Ovary (tissue), 9 donors: ENCODE data around the gene SERP2. TPM values are rescaled to one million over a fixed set of nuclear protein-coding genes. Genes with fewer than 3 reads are reported as not detected.

Source experiments
- DNase-seq, 5 donors: peaks; one replicate each; pipeline ENCODE4 v3.0.0-alpha.2; 2019 to 2020
- H3K27ac ChIP-seq, 2 donors: fragments of 200-600 bp; one replicate each; pipeline versions ENCODE4 v1.5.1 to v1.8.0; 2019 to 2022
- H3K27me3 ChIP-seq: fragments of 200-600 bp; one replicate; pipeline ENCODE4 v1.8.0; 2022
- H3K36me3 ChIP-seq: fragments of 200-600 bp; sonication (generic); one replicate; pipeline ENCODE4 v1.5.1; 2019
- H3K4me1 ChIP-seq: one replicate; pipeline ENCODE4 v1.8.1; 2013; ENCODE audit warnings: mild to moderate bottlenecking, moderate library complexity; ENCODE audit not compliant: insufficient read depth
- H3K4me3 ChIP-seq: fragments of 200-600 bp; sonication (generic); one replicate; pipeline ENCODE4 v1.5.1; 2017
- H3K9me3 ChIP-seq, 2 donors: fragments of 200-600 bp in 1 of 2; sonication (generic) in 1 of 2; one replicate each; pipeline versions ENCODE4 v1.5.1 to v1.8.1; 2013 to 2019; ENCODE audit warnings: mild to moderate bottlenecking in 1 of 2, moderate library complexity in 1 of 2
- EP300 ChIP-seq: sonication (generic); formaldehyde crosslinking; IDR thresholded peaks from one replicate; pipeline ENCODE4 v1.6.1; 2017; ENCODE audit warnings: antibody characterized with exemption
- POLR2A ChIP-seq: fragments of 450-650 bp; IDR thresholded peaks from one replicate; pipeline ENCODE4 v1.6.1; 2017; ENCODE audit warnings: antibody characterized with exemption, mild to moderate bottlenecking, moderate library complexity
- WGBS, 3 donors: extraction: QIAGEN DNeasy Blood & Tissue Kit in 1 of 3; methylation state at CpG; one replicate each; pipeline versions ENCODE4 v1.1.5 to v1.1.7; 2013 to 2017; 5-methylcytosine and 5-hydroxymethylcytosine counted together
- intact Hi-C, 4 donors: fragments of 100-400 bp; cut with DNase I; formaldehyde crosslinking; loops; one replicate each; pipeline versions ENCODE4 v1.11.0 to v1.15.1; 2022 to 2023
- polyA plus RNA-seq, 2 donors: library from polyadenylated mRNA; stranded (reverse); fragments of 200-250 nt in 1 of 2; fragments of 350-450 nt in 1 of 2; fragmentation: Illumina TruSeq in 1 of 2; extraction: RNeasy Lipid Tissue Mini Kit (QIAGEN cat#74804) in 1 of 2; gene quantifications; one replicate each; pipeline ENCODE4 v1.2.3, GENCODE V29; 2013 to 2014
- total RNA-seq, 7 donors: library from RNA; depleted of rRNA in 2 of 7; stranded (reverse); fragments of >200 nt in 2 of 7; fragmentation: NEBNext Ultra II Directional in 3 of 7; extraction: Animal tissue kit (Norgen Biotek cat#: 25700) in 3 of 7; gene quantifications; one replicate each; pipeline versions ENCODE4 v1.1.0 to v1.2.4, GENCODE V29; 2016 to 2023
- TF ChIP-seq, protein P1 (sequence below), 3 donors: fragments of 450-650 bp in 2 of 3; fragments of 200-600 bp in 1 of 3; IDR thresholded peaks; one replicate each; pipeline versions ENCODE4 v1.5.1 to v1.8.0; 2016 to 2022; ENCODE audit warnings: antibody characterized with exemption in 3 of 3, mild to moderate bottlenecking in 1 of 3
- donor health status: DM: no; HTN: no; CAD: no; lungs with moderate emphysema.
- donor health status: DM: no; HTN: no; CAD: no.
- donor health status: Bipolar disorder and iron deficiency.
- donor health status: DM: yes; HTN: yes; CAD: no.
- donor health status: DM: no; HTN: no; CAD: no.
- donor health status: DM: yes; HTN: yes; CAD: no.

SERP2 gene
- total and polyA plus RNA-seq, 9 donors: 8.3 to 14.9 (median 10.8) TPM

DNA sequence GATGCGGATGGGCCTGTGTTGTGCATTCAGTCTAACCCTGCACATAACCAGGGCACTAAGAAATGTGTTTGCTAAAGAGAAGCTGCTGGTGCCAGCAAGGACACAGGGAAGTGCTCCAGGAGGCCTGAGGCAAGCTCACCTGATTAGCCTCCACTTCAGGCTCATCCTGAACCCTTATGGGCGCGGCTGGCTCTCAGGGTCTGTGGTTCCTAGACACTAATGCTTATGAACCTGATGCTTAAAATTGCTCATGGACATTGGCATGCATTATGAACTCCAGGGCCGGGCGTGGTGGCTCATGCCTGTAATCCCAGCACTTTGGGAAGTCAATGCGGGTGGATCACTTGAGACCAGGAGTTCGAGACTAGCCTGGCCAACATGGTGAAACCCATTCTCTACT lies 34.3 kb downstream of the SERP2 start:
- no peak for DNase-seq

DNA sequence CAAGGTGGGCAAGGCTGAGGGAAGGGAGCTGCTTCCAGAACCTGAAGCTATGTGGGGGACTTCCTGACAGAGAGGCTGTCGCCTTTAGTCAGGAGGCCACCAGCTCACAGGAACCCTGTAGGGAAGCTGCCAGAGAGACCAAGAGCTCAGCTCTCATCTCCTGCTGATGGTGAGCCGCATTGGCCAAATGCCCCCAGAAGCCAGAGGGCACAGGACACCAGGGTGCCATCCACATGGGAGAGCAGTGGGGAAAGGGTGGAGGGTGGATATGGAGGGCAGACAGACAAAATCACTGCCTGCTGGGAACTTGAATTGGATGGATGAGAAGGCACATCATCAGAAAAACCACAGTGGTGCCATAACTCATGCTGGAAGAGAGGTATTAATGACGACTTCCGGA lies 36.0 kb downstream of the SERP2 start:
- no peaks in the 10 kb centered on the region for H3K27me3 ChIP-seq
- TF ChIP-seq EP300: no peak
- TF ChIP-seq, protein P1, sequence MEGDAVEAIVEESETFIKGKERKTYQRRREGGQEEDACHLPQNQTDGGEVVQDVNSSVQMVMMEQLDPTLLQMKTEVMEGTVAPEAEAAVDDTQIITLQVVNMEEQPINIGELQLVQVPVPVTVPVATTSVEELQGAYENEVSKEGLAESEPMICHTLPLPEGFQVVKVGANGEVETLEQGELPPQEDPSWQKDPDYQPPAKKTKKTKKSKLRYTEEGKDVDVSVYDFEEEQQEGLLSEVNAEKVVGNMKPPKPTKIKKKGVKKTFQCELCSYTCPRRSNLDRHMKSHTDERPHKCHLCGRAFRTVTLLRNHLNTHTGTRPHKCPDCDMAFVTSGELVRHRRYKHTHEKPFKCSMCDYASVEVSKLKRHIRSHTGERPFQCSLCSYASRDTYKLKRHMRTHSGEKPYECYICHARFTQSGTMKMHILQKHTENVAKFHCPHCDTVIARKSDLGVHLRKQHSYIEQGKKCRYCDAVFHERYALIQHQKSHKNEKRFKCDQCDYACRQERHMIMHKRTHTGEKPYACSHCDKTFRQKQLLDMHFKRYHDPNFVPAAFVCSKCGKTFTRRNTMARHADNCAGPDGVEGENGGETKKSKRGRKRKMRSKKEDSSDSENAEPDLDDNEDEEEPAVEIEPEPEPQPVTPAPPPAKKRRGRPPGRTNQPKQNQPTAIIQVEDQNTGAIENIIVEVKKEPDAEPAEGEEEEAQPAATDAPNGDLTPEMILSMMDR (IDR thresholded peaks at IDR 0.05): no peak
- TF ChIP-seq POLR2A: no peak
- no peaks in the 10 kb centered on the region for H3K9me3 ChIP-seq
- no peaks in the 10 kb centered on the region for H3K36me3 ChIP-seq
- no peak overlapping the region for H3K4me3 ChIP-seq
- 87% methylated on average over 4 of the region's 4 CpGs for WGBS, 3 donors
- intact Hi-C loops: no loop called here
- H3K4me1 ChIP-seq: no peaks in the 10 kb centered on the region
- no peak for DNase-seq
- no peak overlapping the region for H3K27ac ChIP-seq

More for the DNA sequence above, 34.3 kb downstream of the SERP2 start:
- Histone ChIP-seq H3K4me1 (no peaks in the 10 kb centered on the region), H3K27ac (no peak overlapping the region), H3K9me3 (no peaks in the 10 kb centered on the region), H3K4me3 (no peak overlapping the region), H3K27me3 (no peaks in the 10 kb centered on the region), H3K36me3 (no peaks in the 10 kb centered on the region)
- intact Hi-C loops: no loop called here
- TF ChIP-seq, protein P1 (IDR thresholded peaks at IDR 0.05): no peak
- no peak for TF ChIP-seq EP300
- no peak for TF ChIP-seq POLR2A
- WGBS, 3 donors: 97 to 98% (median 98%) methylated on average over 7 of the region's 7 CpGs

DNA sequence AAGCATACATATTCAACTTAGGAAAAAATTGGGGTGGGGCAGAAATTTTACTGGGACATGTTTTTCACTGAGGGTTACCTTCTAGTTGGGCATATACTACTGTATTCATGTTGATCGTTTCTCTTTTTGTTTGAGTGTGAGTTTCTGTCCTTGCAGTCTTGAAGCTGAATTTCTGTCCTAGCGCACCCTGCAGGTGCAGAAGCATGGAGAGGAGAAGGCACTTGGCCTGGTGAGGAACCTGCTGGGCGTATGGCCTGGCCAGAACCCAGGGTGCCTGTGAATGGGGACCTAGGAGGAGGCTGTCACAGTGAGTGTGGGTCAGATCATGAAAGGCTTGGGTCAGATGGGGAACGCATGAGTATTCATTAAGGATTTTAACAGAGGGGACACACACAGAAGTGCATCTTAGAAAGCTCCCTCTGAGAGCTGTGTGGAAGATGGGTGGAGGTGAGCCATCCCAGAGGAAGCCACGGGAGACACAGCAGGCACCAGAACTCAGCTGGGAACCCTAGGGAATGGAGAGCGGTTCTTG lies 36.8 kb downstream of the SERP2 start:
- no peaks in the 10 kb centered on the region for H3K9me3 ChIP-seq
- H3K4me1 ChIP-seq: no peaks in the 10 kb centered on the region
- no peaks in the 10 kb centered on the region for H3K27me3 ChIP-seq
- no peak overlapping the region for H3K4me3 ChIP-seq
- intact Hi-C loops: no loop called here
- DNase-seq: no peak
- no peak for TF ChIP-seq EP300
- TF ChIP-seq, protein P1 (IDR thresholded peaks at IDR 0.05): no peak
- WGBS, 3 donors: 75 to 85% (median 83%) methylated on average over 6 of the region's 6 CpGs
- no peak overlapping the region for H3K27ac ChIP-seq
- no peaks in the 10 kb centered on the region for H3K36me3 ChIP-seq

DNA sequence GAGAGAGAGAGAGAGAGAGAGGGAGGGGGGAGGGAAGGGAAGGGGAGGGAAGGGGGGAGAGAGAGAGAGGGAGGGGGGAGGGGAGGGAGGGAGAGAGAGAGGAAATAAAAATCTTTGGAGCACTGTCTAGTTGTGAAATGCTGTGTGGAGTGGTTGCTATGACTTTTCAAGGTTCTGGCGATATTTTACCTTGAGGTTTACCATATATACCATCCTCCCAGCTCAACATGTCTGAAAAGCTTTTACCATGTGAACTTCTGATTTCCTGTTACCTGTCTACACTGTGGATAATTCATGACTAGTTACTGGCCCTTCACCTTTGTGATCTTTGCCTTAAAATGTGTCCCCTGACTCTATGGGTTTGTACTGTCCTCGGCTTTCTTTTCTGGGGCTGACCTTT lies 38.2 kb downstream of the SERP2 start:
- TF ChIP-seq, protein P1 (IDR thresholded peaks at IDR 0.05): no peak
- TF ChIP-seq POLR2A (no peak), EP300 (no peak)
- Histone ChIP-seq H3K4me1 (no peaks in the 10 kb centered on the region), H3K9me3 (no peaks in the 10 kb centered on the region), H3K4me3 (no peak overlapping the region), H3K36me3 (no peaks in the 10 kb centered on the region), H3K27ac (no peak overlapping the region), H3K27me3 (no peaks in the 10 kb centered on the region)
- no peak for DNase-seq
- WGBS, 3 donors: 79 to 86% (median 86%) methylated on average over 2 of the region's 2 CpGs
- intact Hi-C loops: no loop called here
